Hepatic stellate cell (primary cell): ENCODE results near the gene PARD6G.
"Not testable (repeated sequence)": the region's sequence is repeated elsewhere in the genome, so short reads cannot be mapped to it uniquely, and the experiment has no call there.

ENCODE experiments used
- DNase-seq: peaks from one replicate; pipeline ENCODE4 v3.0.0; 2011; ENCODE audit warnings: low spot score

PARD6G gene

GRCh38 chr18:80170395-80171053 lies 76.8 kb downstream of the PARD6G start:
- no peak for DNase-seq

- no peak for DNase-seq
Measured at GRCh38 chr18:80169607-80170006, 77.7 kb downstream of the PARD6G start.

- no peak for DNase-seq
Measured at GRCh38 chr18:80168982-80169381, 78.3 kb downstream of the PARD6G start.

GRCh38 chr18:80168346-80168745 lies 79.0 kb downstream of the PARD6G start:
- DNase-seq = no peak

DNA sequence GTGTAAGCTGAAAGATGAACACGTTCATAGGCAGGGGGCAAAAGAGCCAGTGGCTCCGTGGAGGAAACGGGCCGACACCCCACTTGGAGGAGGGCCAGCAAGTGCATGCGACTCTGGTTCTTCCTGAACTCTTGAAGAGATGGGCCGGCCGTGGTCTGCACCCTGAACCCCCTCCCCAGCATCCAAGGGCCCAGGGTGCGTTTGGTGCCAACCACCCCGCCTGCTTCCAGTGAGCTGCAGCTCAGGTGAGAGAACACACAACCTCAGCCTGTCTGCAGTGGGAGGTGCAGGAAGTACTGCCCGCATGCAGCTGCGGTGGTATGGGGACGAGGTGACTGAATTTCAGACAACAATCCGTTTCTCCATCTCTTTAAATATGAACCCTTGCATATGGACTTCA lies 79.4 kb downstream of the PARD6G start:
- no peak for DNase-seq

- no peak for DNase-seq
Measured at GRCh38 chr18:80167331-80167730, 80.0 kb downstream of the PARD6G start.

DNA sequence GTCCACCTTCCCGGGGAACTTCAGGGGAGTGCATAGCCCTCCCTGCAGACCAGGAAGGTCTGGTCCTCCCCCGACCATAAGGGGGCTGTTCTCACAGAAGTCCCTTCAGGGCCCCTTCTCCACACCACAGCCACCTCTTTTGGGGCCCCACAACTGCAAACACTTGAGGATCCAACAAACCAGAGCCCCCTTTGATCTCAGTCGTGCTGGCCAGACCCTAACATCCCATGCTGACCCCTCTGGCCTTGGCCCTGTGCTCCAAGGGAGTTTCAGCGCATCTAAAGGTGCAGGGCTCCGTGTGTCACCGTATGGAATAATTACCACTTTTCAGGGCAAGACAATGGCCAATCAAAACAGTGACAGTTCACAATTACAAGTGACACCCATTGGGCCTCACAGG lies 80.6 kb downstream of the PARD6G start:
- DNase-seq = no peak

- DNase-seq = no peak
Measured at GRCh38 chr18:80166240-80166639, 81.1 kb downstream of the PARD6G start.

GRCh38 chr18:80164727-80165355 lies 82.5 kb downstream of the PARD6G start:
- not testable (repeated sequence) for DNase-seq

- DNase-seq = no peak
Measured at GRCh38 chr18:80163183-80163582, 84.1 kb downstream of the PARD6G start.

GRCh38 chr18:80161781-80162417 lies 85.4 kb downstream of the PARD6G start:
- no peak for DNase-seq

GRCh38 chr18:80159713-80160636 lies 87.3 kb downstream of the PARD6G start:
- no peak for DNase-seq

DNA sequence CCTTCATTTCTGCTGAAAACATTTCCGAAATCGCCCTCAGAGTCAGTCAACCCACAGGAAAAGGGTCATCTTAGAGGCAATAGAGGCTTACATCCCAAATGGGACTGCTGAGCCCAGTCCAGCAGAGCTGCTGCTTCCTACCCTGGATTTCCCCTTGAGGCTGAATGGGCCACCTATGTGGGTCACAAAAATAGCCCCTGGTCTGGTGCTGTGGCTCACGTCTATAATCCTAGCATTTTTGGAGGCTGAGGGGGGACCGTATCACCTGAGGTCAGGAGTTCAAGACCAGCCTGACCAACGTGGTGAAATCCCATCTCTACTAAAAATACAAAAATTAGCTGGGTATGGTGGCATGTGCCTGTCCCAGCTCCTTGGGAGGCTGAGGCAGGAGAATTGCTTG lies 88.9 kb downstream of the PARD6G start:
- DNase-seq = no peak

GRCh38 chr18:80157708-80158343 lies 89.5 kb downstream of the PARD6G start:
- DNase-seq = peak; percentile 58

DNA sequence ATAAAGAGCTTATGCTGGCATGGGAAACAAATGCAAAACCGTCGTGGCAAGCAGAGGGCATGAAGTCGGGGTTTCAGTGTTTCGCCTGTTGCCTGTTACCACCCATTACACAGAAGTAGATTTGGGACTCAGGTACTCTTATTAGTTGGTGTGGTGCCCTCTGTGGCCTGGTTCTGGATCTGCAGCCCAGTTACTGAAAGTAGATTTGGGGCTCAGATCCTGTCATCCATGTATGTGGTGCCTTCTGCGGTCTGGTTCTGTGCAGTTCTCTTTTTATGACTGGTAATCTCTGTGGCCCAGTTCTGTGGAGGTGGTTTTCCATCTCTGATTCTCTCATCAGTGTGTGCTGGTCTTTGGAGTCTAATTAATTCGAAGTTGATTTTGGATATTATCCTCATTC lies 93.0 kb downstream of the PARD6G start:
- no peak for DNase-seq

DNA sequence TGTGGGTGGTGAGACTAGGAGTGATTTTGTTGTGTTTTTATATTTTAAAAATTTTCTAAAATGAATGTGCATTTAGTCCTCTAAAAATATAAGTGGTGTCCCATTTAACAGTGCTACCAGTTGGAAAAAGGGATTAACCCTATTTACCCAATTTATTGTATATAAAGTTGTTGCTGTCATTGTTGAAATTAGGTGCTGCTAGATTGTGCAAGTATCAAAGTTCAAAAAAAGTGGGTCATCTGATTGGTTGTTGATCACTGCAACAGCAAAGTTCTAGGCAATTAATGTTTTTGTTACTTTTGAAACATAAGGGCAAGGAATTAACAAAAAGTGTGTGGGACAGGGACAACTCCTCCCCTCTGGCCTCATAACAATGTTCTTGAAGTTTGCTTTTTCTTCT lies 97.6 kb downstream of the PARD6G start:
- no peak for DNase-seq

- DNase-seq = peak; percentile 38
Measured at GRCh38 chr18:80148326-80149199, 98.8 kb downstream of the PARD6G start.

- DNase-seq = peak; percentile 88
Measured at GRCh38 chr18:80147418-80148325, 99.6 kb downstream of the PARD6G start.

GRCh38 chr18:80147037-80147417 lies 100.3 kb downstream of the PARD6G start:
- DNase-seq = no peak
